ENCODE data around the gene TMEM248. TPM values are rescaled to one million over a fixed set of nuclear protein-coding genes. Genes with fewer than 3 reads are reported as not detected.
"Not testable (repeated sequence)": the region's sequence is repeated elsewhere in the genome, so short reads cannot be mapped to it uniquely, and the experiment has no call there.

TMEM248 gene
- total and polyA plus RNA-seq, 2 of the 13 experiments (the other 11 are each of a cell fraction or from before 2014, with no cell fraction given): 54.3 to 109 TPM

DNA sequence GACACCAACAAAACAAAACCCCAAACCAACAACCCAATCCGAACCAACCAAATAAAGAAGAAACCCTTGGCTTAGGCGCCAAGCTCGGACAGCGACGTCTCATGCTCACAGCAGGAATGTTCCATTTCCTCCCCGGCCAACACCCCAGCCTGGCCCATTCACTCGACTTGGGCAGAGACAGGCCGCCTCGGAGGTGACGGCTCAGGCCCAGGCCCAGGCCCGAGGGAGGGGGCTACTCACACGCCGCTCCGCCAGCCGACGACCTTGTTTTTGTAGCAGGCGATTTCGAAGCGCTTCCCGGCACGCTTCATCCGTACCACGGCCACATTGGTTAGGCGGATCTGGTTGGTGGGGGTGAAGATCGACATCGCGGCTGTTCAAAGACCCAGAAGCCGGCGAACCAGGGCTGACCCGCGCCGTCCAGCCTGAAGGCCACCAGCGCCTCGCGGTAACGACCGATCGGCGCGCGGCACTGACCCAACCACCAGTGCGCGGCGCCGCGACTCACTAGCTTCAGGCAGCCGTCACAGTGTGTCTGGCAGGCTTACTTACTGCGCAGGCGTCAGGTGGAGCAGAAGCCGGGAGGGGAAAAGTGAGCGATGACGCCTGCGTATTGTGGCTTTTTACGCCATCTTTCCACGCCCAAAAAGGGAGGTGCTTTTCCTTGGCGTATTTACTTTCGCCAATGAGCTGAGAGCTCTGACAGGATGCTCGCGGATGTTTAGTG lies 74.2 kb downstream of the TMEM248 start, which contains the start of gene SBDS (continued):
- TF ChIP-seq ZNF552 (CRISPR knock-in tag; IDR thresholded peaks at IDR 0.05; ENCODE audit: borderline replicate concordance) (peak; percentile 62), ZNF724P (CRISPR knock-in tag; IDR thresholded peaks at IDR 0.05; ENCODE audit: borderline replicate concordance) (peak; percentile 46; the same call in 1 of the 2 replicates), THAP11 (CRISPR knock-in tag; IDR thresholded peaks at IDR 0.05) (peak; percentile 91), NCOA1 (CRISPR knock-in tag; IDR thresholded peaks at IDR 0.05) (0 out of 2 replicates have a peak, but pooled peaks have one; percentile 75), ZFY (CRISPR knock-in tag; IDR thresholded peaks at IDR 0.05) (peak; percentile 87), MTF2 (CRISPR knock-in tag; IDR thresholded peaks at IDR 0.05; ENCODE audit: borderline replicate concordance) (peak; percentile 58; the same call in 1 of the 2 replicates), AHR (CRISPR knock-in tag; IDR thresholded peaks at IDR 0.05) (peak; percentile 56; the same call in 1 of the 2 replicates), RAD21 (CRISPR knock-in tag; IDR thresholded peaks at IDR 0.05) (0 out of 2 replicates have a peak, but pooled peaks have one; percentile 8), MTA1 (CRISPR knock-in tag; IDR thresholded peaks at IDR 0.05; ENCODE audit: borderline replicate concordance) (peak; percentile 34; the same call in 1 of the 2 replicates), IRX3 (CRISPR knock-in tag; IDR thresholded peaks at IDR 0.05; ENCODE audit: borderline replicate concordance, low read depth) (0 out of 2 replicates have a peak, but pooled peaks have one; percentile 66), SP2 (CRISPR knock-in tag; IDR thresholded peaks at IDR 0.05) (peak; percentile 65), CREM (IDR thresholded peaks at IDR 0.05) (peak; percentile 74; the same call in 1 of the 2 replicates), KMT2A (CRISPR knock-in tag; IDR thresholded peaks at IDR 0.05) (peak; percentile 45; the same call in 1 of the 2 replicates), KAT8 (CRISPR knock-in tag; IDR thresholded peaks at IDR 0.05) (peak; percentile 81), ZBTB7A (CRISPR knock-in tag; IDR thresholded peaks at IDR 0.05) (0 out of 2 replicates have a peak, but pooled peaks have one; percentile 29), ZNF883 (CRISPR knock-in tag; IDR thresholded peaks at IDR 0.05; ENCODE audit: not compliant biosample characterization) (peak; percentile 68), GABPA (IDR thresholded peaks at IDR 0.05; ENCODE audit: low read depth, low read length) (peak; percentile 66; the same call in 1 of the 2 replicates), GABPA (CRISPR knock-in tag; IDR thresholded peaks at IDR 0.05; ENCODE audit: low read depth) (peak; percentile 92), NCOA2 (CRISPR knock-in tag; IDR thresholded peaks at IDR 0.05) (peak; percentile 34; the same call in 1 of the 2 replicates), ZNF768 (CRISPR knock-in tag; IDR thresholded peaks at IDR 0.05) (peak; percentile 71; the same call in 1 of the 2 replicates), MAZ (CRISPR knock-in tag; IDR thresholded peaks at IDR 0.05; ENCODE audit: low read depth) (0 out of 2 replicates have a peak, but pooled peaks have one; percentile 40), ZNF761 (CRISPR knock-in tag; conservative IDR thresholded peaks at IDR 0.05) (peak; percentile 87; the same call in 1 of the 2 replicates), ZNF781 (CRISPR knock-in tag; IDR thresholded peaks at IDR 0.05; ENCODE audit: borderline replicate concordance, not compliant biosample characterization) (peak; percentile 38), FOXA1 (IDR thresholded peaks at IDR 0.05) (peak; percentile 23; the same call in 1 of the 2 replicates), FOXA1 (CRISPR knock-in tag; IDR thresholded peaks at IDR 0.05) (peak; percentile 86)
- TF ChIP-seq CREM (CRISPR knock-in tag; IDR thresholded peaks at IDR 0.05); MAZ (IDR thresholded peaks at IDR 0.05; ENCODE audit: borderline replicate concordance, low read depth, low read length): not testable (repeated sequence)
- TF ChIP-seq, protein P1, sequence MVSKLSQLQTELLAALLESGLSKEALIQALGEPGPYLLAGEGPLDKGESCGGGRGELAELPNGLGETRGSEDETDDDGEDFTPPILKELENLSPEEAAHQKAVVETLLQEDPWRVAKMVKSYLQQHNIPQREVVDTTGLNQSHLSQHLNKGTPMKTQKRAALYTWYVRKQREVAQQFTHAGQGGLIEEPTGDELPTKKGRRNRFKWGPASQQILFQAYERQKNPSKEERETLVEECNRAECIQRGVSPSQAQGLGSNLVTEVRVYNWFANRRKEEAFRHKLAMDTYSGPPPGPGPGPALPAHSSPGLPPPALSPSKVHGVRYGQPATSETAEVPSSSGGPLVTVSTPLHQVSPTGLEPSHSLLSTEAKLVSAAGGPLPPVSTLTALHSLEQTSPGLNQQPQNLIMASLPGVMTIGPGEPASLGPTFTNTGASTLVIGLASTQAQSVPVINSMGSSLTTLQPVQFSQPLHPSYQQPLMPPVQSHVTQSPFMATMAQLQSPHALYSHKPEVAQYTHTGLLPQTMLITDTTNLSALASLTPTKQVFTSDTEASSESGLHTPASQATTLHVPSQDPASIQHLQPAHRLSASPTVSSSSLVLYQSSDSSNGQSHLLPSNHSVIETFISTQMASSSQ (IDR thresholded peaks at IDR 0.05; ENCODE audit: low read depth): not testable (repeated sequence)
- TF ChIP-seq, protein P1 (CRISPR knock-in tag; IDR thresholded peaks at IDR 0.05; ENCODE audit: borderline replicate concordance): 0 out of 2 replicates have a peak, but pooled peaks have one; percentile 10
